BLaER1 treated with 17β-estradiol and CSF1 and Interleukin-3, amounts not matched to agents 10 nM and 100 nM (cell line): ENCODE data around the gene ETS2.
A peak's percentile ranks its signal among the peaks of the same experiment; 100 is the strongest.

ENCODE experiments used
- H3K27ac ChIP-seq, 11 experiments: shearing (Covaris generic); formaldehyde crosslinking; 2 replicates each; pipeline ENCODE4 v1.8.1; 2022
- H3K27me3 ChIP-seq, 11 experiments: shearing (Covaris generic); formaldehyde crosslinking; 2 replicates each; pipeline ENCODE4 v1.8.1; 2022
- H3K36me3 ChIP-seq, 11 experiments: shearing (Covaris generic); formaldehyde crosslinking; 2 replicates each; pipeline ENCODE4 v1.8.1; 2022
- H3K4me1 ChIP-seq, 10 experiments: shearing (Covaris generic); formaldehyde crosslinking; 2 replicates each; pipeline ENCODE4 v1.8.1; 2022
- H3K4me2 ChIP-seq, 11 experiments: shearing (Covaris generic); formaldehyde crosslinking; 2 replicates each; pipeline ENCODE4 v1.8.1; 2022
- H3K4me3 ChIP-seq, 10 experiments: shearing (Covaris generic); formaldehyde crosslinking; 2 replicates each; pipeline ENCODE4 v1.8.1; 2022
- H3K9ac ChIP-seq, 11 experiments: shearing (Covaris generic); formaldehyde crosslinking; 2 replicates each; pipeline ENCODE4 v1.8.1; 2022
- H3K9me3 ChIP-seq, 11 experiments: shearing (Covaris generic); formaldehyde crosslinking; replicated peaks in 1 of 11; 2 replicates each; pipeline ENCODE4 v1.8.1; 2022
- H4K20me1 ChIP-seq, 11 experiments: shearing (Covaris generic); formaldehyde crosslinking; 2 replicates each; pipeline ENCODE4 v1.8.1; 2022
- Cebpa-rat ChIP-seq, 11 experiments: shearing (Covaris generic); IDR thresholded peaks; 2 replicates each; pipeline ENCODE4 v1.8.1; 2022

ETS2 gene

GRCh38 chr21:38852278-38852677 lies 46.5 kb downstream of the ETS2 start:
- Histone ChIP-seq H3K4me3 (no peak overlapping the region), H3K27me3 (no peaks in the 10 kb centered on the region), H3K36me3 (no peaks in the 10 kb centered on the region), H3K4me2 (peak overlapping the region in 10 of 11 experiments; percentile 5 to 87 (median 72); a peak in 16 of 22 replicates), H3K9ac (peak overlapping the region in 3 of 11 experiments; percentile 14 to 64 (median 61); a peak in 5 of 22 replicates), H3K9me3 (peaks cover 0 to 23% (median 14%) of the 10 kb centered on the region in 11 experiments; a peak in 16 of 22 replicates), H3K4me1 (peaks cover 17 to 50% (median 46%) of the 10 kb centered on the region in 10 experiments), H3K27ac (peak overlapping the region in 8 of 11 experiments; percentile 35 to 94 (median 74); a peak in 14 of 22 replicates), H4K20me1 (no peaks in the 10 kb centered on the region)
- no peak for TF ChIP-seq Cebpa-rat (IDR thresholded peaks at IDR 0.05)

- Histone ChIP-seq H3K4me2 (peak overlapping the region in 9 of 11 experiments; percentile 63 to 87 (median 75); a peak in 15 of 22 replicates), H3K27ac (peak overlapping the region in 8 of 11 experiments; percentile 35 to 94 (median 74); a peak in 16 of 22 replicates), H3K4me1 (peaks cover 17 to 55% (median 49%) of the 10 kb centered on the region in 10 experiments), H3K4me3 (no peak overlapping the region), H3K9me3 (peaks cover 0 to 23% (median 14%) of the 10 kb centered on the region in 11 experiments; a peak in 16 of 22 replicates), H4K20me1 (no peaks in the 10 kb centered on the region), H3K9ac (peak overlapping the region in 5 of 11 experiments; percentile 4 to 64 (median 54); a peak in 6 of 22 replicates), H3K27me3 (no peaks in the 10 kb centered on the region), H3K36me3 (no peaks in the 10 kb centered on the region)
- no peak for TF ChIP-seq Cebpa-rat (IDR thresholded peaks at IDR 0.05)
Measured at GRCh38 chr21:38852708-38853107, 47.0 kb downstream of the ETS2 start.

- H3K9ac ChIP-seq = peak overlapping the region in 5 of 11 experiments; percentile 47 to 76 (median 61); a peak in 10 of 22 replicates
- H4K20me1 ChIP-seq = no peaks in the 10 kb centered on the region
- no peak overlapping the region for H3K4me3 ChIP-seq
- peak in 7 of 11 experiments; percentile 37 to 92 (median 69); a peak in 11 of 22 replicates for TF ChIP-seq Cebpa-rat (IDR thresholded peaks at IDR 0.05)
- H3K36me3 ChIP-seq = no peaks in the 10 kb centered on the region
- H3K4me2 ChIP-seq = peak overlapping the region; percentile 33 to 87 (median 74)
- H3K27me3 ChIP-seq = no peaks in the 10 kb centered on the region
- H3K9me3 ChIP-seq = peaks cover 0 to 23% (median 14%) of the 10 kb centered on the region in 11 experiments; a peak in 16 of 22 replicates
- H3K27ac ChIP-seq = peak overlapping the region in 8 of 11 experiments; percentile 33 to 94 (median 74); a peak in 15 of 22 replicates
- peaks cover 17 to 62% (median 57%) of the 10 kb centered on the region in 10 experiments for H3K4me1 ChIP-seq
Measured at GRCh38 chr21:38853421-38853919, 47.7 kb downstream of the ETS2 start.

GRCh38 chr21:38857152-38857825 lies 51.6 kb downstream of the ETS2 start:
- Histone ChIP-seq H3K9ac (no peak overlapping the region), H3K4me3 (no peak overlapping the region), H3K9me3 (peaks cover 0 to 12% (median 9%) of the 10 kb centered on the region in 11 experiments; a peak in 9 of 22 replicates), H3K36me3 (no peaks in the 10 kb centered on the region), H3K4me2 (peak overlapping the region in 5 of 11 experiments; percentile 55 to 88 (median 77); a peak in 3 of 22 replicates), H3K27me3 (peaks cover 0 to 4% (median 0%) of the 10 kb centered on the region in 11 experiments; a peak in 1 of 22 replicates), H4K20me1 (no peaks in the 10 kb centered on the region), H3K27ac (peak overlapping the region in 4 of 11 experiments; percentile 11 to 55 (median 52); a peak in 6 of 22 replicates), H3K4me1 (peaks cover 23 to 80% (median 72%) of the 10 kb centered on the region in 10 experiments)
- no peak for TF ChIP-seq Cebpa-rat (IDR thresholded peaks at IDR 0.05)

- Histone ChIP-seq H3K9me3 (peaks cover 0 to 12% (median 9%) of the 10 kb centered on the region in 11 experiments; a peak in 9 of 22 replicates), H3K4me3 (no peak overlapping the region)
- no peak for TF ChIP-seq Cebpa-rat (IDR thresholded peaks at IDR 0.05)
Measured at GRCh38 chr21:38858026-38858811, 52.5 kb downstream of the ETS2 start.

GRCh38 chr21:38858812-38859205 lies 53.1 kb downstream of the ETS2 start:
- H3K4me1 ChIP-seq = peaks cover 24 to 80% (median 72%) of the 10 kb centered on the region in 10 experiments
- peaks cover 0 to 16% (median 9%) of the 10 kb centered on the region in 11 experiments; a peak in 9 of 22 replicates for H3K9me3 ChIP-seq
- no peak overlapping the region for H3K4me3 ChIP-seq
- no peak for TF ChIP-seq Cebpa-rat (IDR thresholded peaks at IDR 0.05)
- peak overlapping the region in 9 of 11 experiments; percentile 24 to 88 (median 71); a peak in 17 of 22 replicates for H3K4me2 ChIP-seq
- no peaks in the 10 kb centered on the region for H4K20me1 ChIP-seq
- no peak overlapping the region for H3K9ac ChIP-seq
- no peaks in the 10 kb centered on the region for H3K36me3 ChIP-seq
- H3K27me3 ChIP-seq = peaks cover 0 to 4% (median 0%) of the 10 kb centered on the region in 11 experiments; a peak in 1 of 22 replicates
- H3K27ac ChIP-seq = peak overlapping the region in 1 of 11 experiments; percentile 14; a peak in 1 of 22 replicates

More at GRCh38 chr21:38858026-38858811, 52.5 kb downstream of the ETS2 start:
- Histone ChIP-seq H4K20me1 (no peaks in the 10 kb centered on the region), H3K27me3 (peaks cover 0 to 4% (median 0%) of the 10 kb centered on the region in 11 experiments; a peak in 1 of 22 replicates), H3K27ac (peak overlapping the region in 2 of 11 experiments; percentile 51 to 55; a peak in 2 of 22 replicates), H3K9ac (no peak overlapping the region), H3K36me3 (no peaks in the 10 kb centered on the region), H3K4me1 (peaks cover 30 to 80% (median 72%) of the 10 kb centered on the region in 10 experiments), H3K4me2 (peak overlapping the region in 9 of 11 experiments; percentile 24 to 88 (median 71); a peak in 17 of 22 replicates)

DNA sequence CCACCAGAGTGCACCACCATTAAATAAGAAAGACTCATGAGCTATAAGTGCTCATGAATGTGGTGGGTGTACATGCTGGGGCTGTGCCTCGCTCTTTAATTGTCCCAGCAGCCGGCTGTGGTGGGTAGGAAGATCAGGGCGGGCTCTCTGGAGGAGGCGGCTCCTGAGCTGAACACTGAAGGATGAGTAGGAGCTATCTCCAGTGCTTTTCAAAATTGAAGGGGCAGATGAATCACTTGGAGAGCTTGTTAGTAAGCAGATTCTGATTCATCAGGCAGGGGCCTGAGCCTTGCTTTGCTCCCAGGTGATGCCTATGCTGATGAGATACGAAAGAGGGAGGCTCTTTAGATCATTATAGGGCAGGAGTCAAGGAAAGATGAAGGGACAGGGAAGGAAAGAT lies 54.1 kb downstream of the ETS2 start:
- H3K9me3 ChIP-seq = peaks cover 0 to 16% (median 9%) of the 10 kb centered on the region in 11 experiments; a peak in 9 of 22 replicates

GRCh38 chr21:38861056-38861455 lies 55.3 kb downstream of the ETS2 start:
- Histone ChIP-seq H3K4me2 (peak overlapping the region; percentile 68 to 88 (median 78)), H4K20me1 (no peaks in the 10 kb centered on the region), H3K9ac (peak overlapping the region in 1 of 11 experiments; percentile 26; a peak in 2 of 22 replicates), H3K27me3 (peaks cover 0 to 10% (median 0%) of the 10 kb centered on the region in 11 experiments; a peak in 1 of 22 replicates), H3K4me3 (no peak overlapping the region), H3K4me1 (peaks cover 23 to 82% (median 73%) of the 10 kb centered on the region in 10 experiments), H3K27ac (peak overlapping the region in 5 of 11 experiments; percentile 48 to 84 (median 81); a peak in 10 of 22 replicates), H3K9me3 (peaks cover 0 to 9% (median 3%) of the 10 kb centered on the region in 11 experiments; a peak in 4 of 22 replicates), H3K36me3 (no peaks in the 10 kb centered on the region)
- no peak for TF ChIP-seq Cebpa-rat (IDR thresholded peaks at IDR 0.05)

More for the DNA sequence above, 54.1 kb downstream of the ETS2 start:
- Histone ChIP-seq H3K9ac (0 out of 22 replicates have a peak overlapping the region, but pooled peaks of 1 of the 11 experiments have one; percentile 41), H3K27ac (peak overlapping the region in 4 of 11 experiments; percentile 31 to 84 (median 40); a peak in 4 of 22 replicates), H4K20me1 (no peaks in the 10 kb centered on the region), H3K4me1 (peaks cover 23 to 81% (median 73%) of the 10 kb centered on the region in 10 experiments), H3K4me2 (peak overlapping the region in 8 of 11 experiments; percentile 40 to 88 (median 78); a peak in 16 of 22 replicates), H3K36me3 (no peaks in the 10 kb centered on the region), H3K4me3 (no peak overlapping the region), H3K27me3 (peaks cover 0 to 10% (median 0%) of the 10 kb centered on the region in 11 experiments; a peak in 1 of 22 replicates)
- TF ChIP-seq Cebpa-rat (IDR thresholded peaks at IDR 0.05) = no peak
